Neuronal stem cell (in vitro differentiated cells): ENCODE data around the gene CASK.

Experiments
- DNase-seq: peaks from one replicate; pipeline ENCODE4 v3.0.0-alpha.2; 2013; ENCODE audit warnings: low spot score
- H2AFZ ChIP-seq: one replicate; pipeline ENCODE4 v1.6.1; 2013; ENCODE audit warnings: mild to moderate bottlenecking, low read length, inconsistent platforms
- H2AK5ac ChIP-seq: 2 replicates; pipeline ENCODE4 v1.6.1; 2013; ENCODE audit warnings: low read depth, mild to moderate bottlenecking, inconsistent platforms, low read length, moderate library complexity, mixed read lengths
- H2BK120ac ChIP-seq: 2 replicates; pipeline ENCODE4 v1.6.1; 2013; ENCODE audit warnings: low read depth, mild to moderate bottlenecking, inconsistent platforms, low read length, moderate library complexity, mixed read lengths
- H2BK12ac ChIP-seq: one replicate; pipeline ENCODE4 v1.6.1; 2013; ENCODE audit warnings: low read length, inconsistent platforms
- H2BK15ac ChIP-seq: 2 replicates; pipeline ENCODE4 v1.6.1; 2013; ENCODE audit warnings: mild to moderate bottlenecking, low read length, inconsistent platforms, mixed read lengths
- H2BK5ac ChIP-seq: one replicate; pipeline ENCODE4 v1.6.1; 2013; ENCODE audit warnings: inconsistent platforms, mild to moderate bottlenecking, low read length, moderate library complexity
- H3K14ac ChIP-seq: one replicate; pipeline ENCODE4 v1.6.1; 2013; ENCODE audit warnings: low read length, inconsistent platforms
- H3K18ac ChIP-seq: 2 replicates; pipeline ENCODE4 v1.6.1; 2013; ENCODE audit warnings: low read length, inconsistent platforms
- H3K23ac ChIP-seq: 2 replicates; pipeline ENCODE4 v1.6.1; 2013; ENCODE audit warnings: low read depth, mild to moderate bottlenecking, mixed read lengths, low read length, inconsistent platforms; ENCODE audit not compliant: poor library complexity
- H3K27ac ChIP-seq: replicated peaks from 3 replicates; pipeline ENCODE4 v1.5.1; 2013; ENCODE audit warnings: low read length, inconsistent platforms
- H3K27me3 ChIP-seq, 3 experiments: 2 replicates each; pipeline ENCODE4 v1.6.1; 2013; ENCODE audit warnings: low read length in 3 of 3, mild to moderate bottlenecking in 2 of 3, inconsistent platforms in 1 of 3, low read depth in 1 of 3, mixed read lengths in 1 of 3, moderate library complexity in 1 of 3; ENCODE audit not compliant: control insufficient read depth in 3 of 3, insufficient read depth in 3 of 3
- H3K36me3 ChIP-seq, 2 donors: replicated peaks in 1 of 2; 2 replicates each; pipeline ENCODE4 v1.6.1; 2013; ENCODE audit warnings: low read length in 2 of 2; ENCODE audit not compliant: control insufficient read depth in 2 of 2, insufficient read depth in 2 of 2
- H3K4ac ChIP-seq: 2 replicates; pipeline ENCODE4 v1.6.1; 2013; ENCODE audit warnings: inconsistent platforms, mild to moderate bottlenecking, low read length, moderate library complexity
- H3K4me1 ChIP-seq, 2 donors: 1 replicate in 1 of 2; 2 replicates in 1 of 2; pipeline ENCODE4 v1.6.1; 2013; ENCODE audit warnings: low read length in 2 of 2, low read depth in 1 of 2; ENCODE audit not compliant: control insufficient read depth in 2 of 2, insufficient read depth in 1 of 2
- H3K4me2 ChIP-seq: one replicate; pipeline ENCODE4 v1.6.1; 2013; ENCODE audit warnings: mild to moderate bottlenecking, low read length, inconsistent platforms; ENCODE audit not compliant: insufficient read depth, poor library complexity, severe bottlenecking
- H3K4me3 ChIP-seq, 2 donors: 2 replicates each; pipeline ENCODE4 v1.5.1; 2013; ENCODE audit warnings: low read length in 2 of 2, mild to moderate bottlenecking in 2 of 2, inconsistent platforms in 1 of 2, moderate library complexity in 1 of 2
- H3K79me1 ChIP-seq: one replicate; pipeline ENCODE4 v1.6.1; 2013; ENCODE audit warnings: low read depth, mild to moderate bottlenecking, inconsistent platforms, low read length, moderate library complexity
- H3K9ac ChIP-seq: one replicate; pipeline ENCODE4 v1.6.1; 2013; ENCODE audit warnings: mild to moderate bottlenecking, low read depth, low read length, inconsistent platforms; ENCODE audit not compliant: poor library complexity
- H3K9me3 ChIP-seq, 2 donors: replicated peaks in 1 of 2; 2 replicates each; pipeline versions ENCODE3 to v1.6.1; 2013; ENCODE audit warnings: low read length in 2 of 2, mild to moderate bottlenecking in 2 of 2, inconsistent platforms in 1 of 2, low read depth in 1 of 2, mixed read lengths in 1 of 2, moderate library complexity in 1 of 2; ENCODE audit not compliant: control insufficient read depth in 2 of 2, insufficient read depth in 1 of 2
- H4K8ac ChIP-seq: one replicate; pipeline ENCODE4 v1.6.1; 2013; ENCODE audit warnings: low read depth, mild to moderate bottlenecking, inconsistent platforms, low read length, moderate library complexity
- H4K91ac ChIP-seq: one replicate; pipeline ENCODE4 v1.6.1; 2013; ENCODE audit warnings: low read length, low read depth, mild to moderate bottlenecking, inconsistent platforms; ENCODE audit not compliant: poor library complexity
- WGBS, 2 donors: extraction: QIAGEN DNeasy Blood & Tissue Kit; methylation state at CpG; one replicate each; pipeline ENCODE4 v1.1.7; 2013; ENCODE audit warnings: missing lambda C conversion rate in 2 of 2, mixed read lengths in 1 of 2; ENCODE audit not compliant: insufficient read length in 2 of 2, insufficient replicate concordance in 1 of 2; ENCODE audit errors: extremely low coverage in 2 of 2; 5-methylcytosine and 5-hydroxymethylcytosine counted together

The CASK gene

GRCh38 chrX:41737065-41737464 lies 186.3 kb downstream of the CASK start:
- H3K9ac ChIP-seq: no peak overlapping the region
- no peak overlapping the region for H3K4me2 ChIP-seq
- no peaks in the 10 kb centered on the region for H3K79me1 ChIP-seq
- no peaks in the 10 kb centered on the region for H3K36me3 ChIP-seq
- H2BK120ac ChIP-seq: no peak overlapping the region
- H2BK12ac ChIP-seq: no peak overlapping the region
- no peaks in the 10 kb centered on the region for H3K4me1 ChIP-seq
- no peak overlapping the region for H2AFZ ChIP-seq
- H2BK15ac ChIP-seq: no peak overlapping the region
- no peaks in the 10 kb centered on the region for H3K9me3 ChIP-seq
- H3K14ac ChIP-seq: no peak overlapping the region
- no CpG with 5 or more reads among the region's 7 CpGs for WGBS, 2 donors
- H4K91ac ChIP-seq: no peak overlapping the region
- no peak overlapping the region for H3K4ac ChIP-seq
- H3K23ac ChIP-seq: no peak overlapping the region
- no peaks in the 10 kb centered on the region for H3K27me3 ChIP-seq
- H3K4me3 ChIP-seq: no peak overlapping the region
- DNase-seq: no peak
- H3K27ac ChIP-seq: no peak overlapping the region
- H3K18ac ChIP-seq: no peak overlapping the region
- H2BK5ac ChIP-seq: no peak overlapping the region
- H4K8ac ChIP-seq: no peak overlapping the region
- H2AK5ac ChIP-seq: no peak overlapping the region

DNA sequence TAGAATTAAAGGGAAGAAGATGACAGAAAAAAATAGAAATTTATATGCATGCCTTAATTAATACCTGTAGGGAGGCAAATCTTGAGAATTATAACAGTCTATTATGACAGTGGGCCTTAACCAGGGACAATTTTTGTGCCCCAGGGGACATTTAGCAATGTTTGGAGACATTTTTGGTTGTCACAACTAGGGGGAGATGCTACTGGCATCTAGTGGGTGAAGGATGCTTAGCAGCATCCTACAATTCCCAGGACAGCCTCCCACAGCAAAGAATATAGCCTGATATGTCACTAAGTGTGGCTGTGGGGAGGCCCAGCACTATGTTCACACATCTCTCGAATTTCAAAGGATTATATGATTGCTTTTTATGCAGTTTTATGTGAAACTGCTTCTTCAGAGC lies 188.8 kb downstream of the CASK start:
- Histone ChIP-seq H3K18ac (no peak overlapping the region), H3K79me1 (no peaks in the 10 kb centered on the region), H3K4ac (no peak overlapping the region), H3K23ac (no peak overlapping the region), H3K36me3 (no peaks in the 10 kb centered on the region), H2BK120ac (no peak overlapping the region), H3K4me1 (no peaks in the 10 kb centered on the region), H3K4me2 (no peak overlapping the region), H3K9me3 (no peaks in the 10 kb centered on the region), H2BK15ac (no peak overlapping the region), H2BK12ac (no peak overlapping the region), H4K91ac (no peak overlapping the region), H3K27me3 (no peaks in the 10 kb centered on the region), H2BK5ac (no peak overlapping the region), H3K9ac (no peak overlapping the region), H3K27ac (no peak overlapping the region), H2AK5ac (no peak overlapping the region), H2AFZ (no peak overlapping the region), H4K8ac (no peak overlapping the region), H3K4me3 (no peak overlapping the region), H3K14ac (no peak overlapping the region)
- WGBS, 2 donors: no CpG with 5 or more reads among the region's 1 CpG
- no peak for DNase-seq

DNA sequence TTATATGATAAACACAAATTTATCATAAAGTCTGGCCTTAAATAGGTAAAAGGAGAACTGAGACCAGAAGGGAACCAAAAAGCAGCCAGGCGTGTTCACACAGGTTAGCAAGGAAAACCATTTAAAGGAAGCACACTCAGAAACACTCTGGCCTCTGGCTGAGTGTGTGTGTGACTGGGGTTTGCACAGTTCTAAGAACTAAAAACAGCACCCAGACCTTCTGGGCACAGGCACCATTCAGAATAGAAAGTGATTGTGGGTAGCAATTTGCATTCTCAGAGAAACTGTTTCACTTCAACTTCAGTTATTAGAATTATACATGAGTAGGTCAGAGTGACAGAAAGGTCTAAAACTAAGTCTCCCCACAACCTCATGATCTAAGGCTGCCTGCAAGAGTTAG lies 189.4 kb downstream of the CASK start:
- H4K8ac ChIP-seq: no peak overlapping the region
- H3K27me3 ChIP-seq: no peaks in the 10 kb centered on the region
- no peak overlapping the region for H2BK5ac ChIP-seq
- no CpG with 5 or more reads among the region's 1 CpG for WGBS, 2 donors
- H3K23ac ChIP-seq: no peak overlapping the region
- no peak overlapping the region for H3K4me2 ChIP-seq
- no peak overlapping the region for H2BK12ac ChIP-seq
- no peak overlapping the region for H3K4ac ChIP-seq
- no peaks in the 10 kb centered on the region for H3K36me3 ChIP-seq
- no peak overlapping the region for H3K14ac ChIP-seq
- no peaks in the 10 kb centered on the region for H3K9me3 ChIP-seq
- no peak overlapping the region for H4K91ac ChIP-seq
- H2AK5ac ChIP-seq: no peak overlapping the region
- H2AFZ ChIP-seq: no peak overlapping the region
- H3K27ac ChIP-seq: no peak overlapping the region
- DNase-seq: no peak
- no peak overlapping the region for H3K18ac ChIP-seq
- H3K4me3 ChIP-seq: no peak overlapping the region
- H2BK120ac ChIP-seq: no peak overlapping the region
- H2BK15ac ChIP-seq: no peak overlapping the region
- H3K9ac ChIP-seq: no peak overlapping the region
- no peaks in the 10 kb centered on the region for H3K4me1 ChIP-seq
- no peaks in the 10 kb centered on the region for H3K79me1 ChIP-seq

GRCh38 chrX:41732260-41732659 lies 191.1 kb downstream of the CASK start:
- Histone ChIP-seq H4K91ac (no peak overlapping the region), H2BK12ac (no peak overlapping the region), H3K9me3 (no peaks in the 10 kb centered on the region), H3K23ac (no peak overlapping the region), H3K4ac (no peak overlapping the region), H2BK15ac (no peak overlapping the region), H3K79me1 (no peaks in the 10 kb centered on the region), H3K27ac (no peak overlapping the region), H3K4me3 (no peak overlapping the region), H3K4me1 (no peaks in the 10 kb centered on the region), H2BK5ac (no peak overlapping the region), H4K8ac (no peak overlapping the region), H2AFZ (no peak overlapping the region), H3K27me3 (no peaks in the 10 kb centered on the region), H2AK5ac (no peak overlapping the region), H2BK120ac (no peak overlapping the region), H3K18ac (no peak overlapping the region), H3K14ac (no peak overlapping the region), H3K4me2 (no peak overlapping the region), H3K36me3 (no peaks in the 10 kb centered on the region), H3K9ac (no peak overlapping the region)
- no peak for DNase-seq
- no CpG with 5 or more reads among the region's 2 CpGs for WGBS, 2 donors
